H9 (cell line): ENCODE measurements around the gene SLC49A4. TPM values are rescaled to one million over a fixed set of nuclear protein-coding genes. Genes with fewer than 3 reads are reported as not detected.

Experiments
- DNase-seq: peaks from one replicate; pipeline ENCODE4 v3.0.0-alpha.2; 2017
- H2AFZ ChIP-seq: one replicate; pipeline ENCODE4 v1.6.1; 2013; ENCODE audit warnings: mild to moderate bottlenecking, low read length, control low read depth, moderate library complexity
- H2AK5ac ChIP-seq: 2 replicates; pipeline ENCODE4 v1.6.1; 2013; ENCODE audit warnings: low read length, control low read depth, mixed read lengths; ENCODE audit not compliant: insufficient read length
- H2BK120ac ChIP-seq: one replicate; pipeline ENCODE4 v1.6.1; 2013; ENCODE audit warnings: low read depth, mild to moderate bottlenecking, low read length, control low read depth, inconsistent platforms; ENCODE audit not compliant: poor library complexity, severe bottlenecking
- H2BK12ac ChIP-seq: 2 replicates; pipeline ENCODE4 v1.6.1; 2013; ENCODE audit warnings: low read length, control low read depth, mixed read lengths, low read depth; ENCODE audit not compliant: insufficient read length
- H2BK15ac ChIP-seq: 2 replicates; pipeline ENCODE4 v1.6.1; 2013; ENCODE audit warnings: low read depth, low read length, control low read depth
- H2BK20ac ChIP-seq: one replicate; pipeline ENCODE4 v1.6.1; 2013; ENCODE audit warnings: low read depth, mild to moderate bottlenecking, low read length, control low read depth, inconsistent platforms; ENCODE audit not compliant: poor library complexity, severe bottlenecking
- H2BK5ac ChIP-seq: 2 replicates; pipeline ENCODE4 v1.6.1; 2013; ENCODE audit warnings: low read length, control low read depth, mixed read lengths; ENCODE audit not compliant: insufficient read length
- H3K14ac ChIP-seq: 2 replicates; pipeline ENCODE4 v1.6.1; 2013; ENCODE audit warnings: low read length, control low read depth; ENCODE audit not compliant: insufficient read depth
- H3K18ac ChIP-seq: 2 replicates; pipeline ENCODE4 v1.6.1; 2013; ENCODE audit warnings: low read depth, mild to moderate bottlenecking, mixed read lengths, low read length, control low read depth; ENCODE audit not compliant: insufficient read length
- H3K23ac ChIP-seq: 2 replicates; pipeline ENCODE4 v1.6.1; 2013; ENCODE audit warnings: low read length, control low read depth, mixed read lengths, low read depth; ENCODE audit not compliant: insufficient read length
- H3K23me2 ChIP-seq: 2 replicates; pipeline ENCODE4 v1.6.1; 2013; ENCODE audit warnings: low read depth, mild to moderate bottlenecking, mixed read lengths, low read length, control low read depth; ENCODE audit not compliant: insufficient read length, poor library complexity, severe bottlenecking
- H3K27ac ChIP-seq: 2 replicates; pipeline ENCODE4 v1.5.1; 2013; ENCODE audit warnings: low read length, control low read depth, mixed read lengths, low read depth; ENCODE audit not compliant: insufficient read length
- H3K27me3 ChIP-seq: 2 replicates; pipeline ENCODE4 v1.6.1; 2013; ENCODE audit warnings: low read length, control low read depth, inconsistent platforms; ENCODE audit not compliant: insufficient read depth
- H3K4ac ChIP-seq: 2 replicates; pipeline ENCODE4 v1.6.1; 2013; ENCODE audit warnings: low read depth, mild to moderate bottlenecking, control low read depth, inconsistent platforms, low read length, moderate library complexity
- H3K4me1 ChIP-seq: 2 replicates; pipeline ENCODE4 v1.6.1; 2013; ENCODE audit warnings: low read length, control low read depth, inconsistent platforms; ENCODE audit not compliant: insufficient read depth
- H3K4me2 ChIP-seq: 2 replicates; pipeline ENCODE4 v1.6.1; 2013; ENCODE audit warnings: low read length, control low read depth, mixed read lengths; ENCODE audit not compliant: insufficient read length, insufficient read depth
- H3K56ac ChIP-seq: 2 replicates; pipeline ENCODE4 v1.6.1; 2013; ENCODE audit warnings: low read depth, mild to moderate bottlenecking, mixed read lengths, low read length, control low read depth; ENCODE audit not compliant: insufficient read length
- H3K79me1 ChIP-seq: 2 replicates; pipeline ENCODE4 v1.6.1; 2013; ENCODE audit warnings: low read depth, mild to moderate bottlenecking, moderate library complexity, low read length, control low read depth, inconsistent platforms; ENCODE audit not compliant: insufficient read depth, poor library complexity, severe bottlenecking
- H3K79me2 ChIP-seq: 2 replicates; pipeline ENCODE4 v1.6.1; 2013; ENCODE audit warnings: low read length, control low read depth, inconsistent platforms; ENCODE audit not compliant: insufficient read depth
- H3K9ac ChIP-seq: 2 replicates; pipeline ENCODE4 v1.6.1; 2013; ENCODE audit warnings: low read length, control low read depth, mixed read lengths; ENCODE audit not compliant: insufficient read length; ENCODE audit errors: extremely low read depth
- H3K9me3 ChIP-seq: one replicate; pipeline ENCODE4 v1.6.1; 2013; ENCODE audit warnings: low read depth, low read length, inconsistent platforms; ENCODE audit not compliant: control insufficient read depth
- H3T11ph ChIP-seq: one replicate; pipeline ENCODE4 v1.6.1; 2013; ENCODE audit warnings: mild to moderate bottlenecking, low read length, control low read depth, inconsistent platforms
- H4K20me1 ChIP-seq: one replicate; pipeline ENCODE4 v1.6.1; 2013; ENCODE audit not compliant: control insufficient read depth, insufficient read length, insufficient read depth
- H4K5ac ChIP-seq: 2 replicates; pipeline ENCODE4 v1.6.1; 2013; ENCODE audit warnings: low read depth, mild to moderate bottlenecking, mixed read lengths, low read length, control low read depth; ENCODE audit not compliant: insufficient read length
- H4K8ac ChIP-seq: replicated peaks from 2 replicates; pipeline ENCODE4 v1.6.1; 2013; ENCODE audit warnings: low read length, control low read depth, mixed read lengths, low read depth; ENCODE audit not compliant: insufficient read length
- H4K91ac ChIP-seq: 2 replicates; pipeline ENCODE4 v1.6.1; 2013; ENCODE audit warnings: low read depth, mild to moderate bottlenecking, moderate library complexity, mixed read lengths, low read length, control low read depth; ENCODE audit not compliant: insufficient read length
- H3K27ac Mint-ChIP-seq, 3 experiments: 2 replicates in 2 of 3; 3 replicates in 1 of 3; pipeline ENCODE4 v1.8.0; 2020 to 2021; ENCODE audit warnings: mixed read lengths in 3 of 3, mild to moderate bottlenecking in 1 of 3, moderate library complexity in 1 of 3
- H3K27me3 Mint-ChIP-seq: 2 replicates; pipeline ENCODE4 v1.8.0; 2021; ENCODE audit warnings: low read depth, mild to moderate bottlenecking, moderate library complexity, mixed read lengths
- H3K36me3 Mint-ChIP-seq, 3 experiments: 2 replicates in 2 of 3; 3 replicates in 1 of 3; pipeline ENCODE4 v1.8.0; 2020 to 2021; ENCODE audit warnings: low read depth in 3 of 3, mixed read lengths in 3 of 3; ENCODE audit not compliant: insufficient read depth in 1 of 3
- H3K4me1 Mint-ChIP-seq, 2 experiments: 2 replicates each; pipeline ENCODE4 v1.8.0; 2020; ENCODE audit warnings: mixed read lengths in 2 of 2
- H3K4me3 Mint-ChIP-seq, 2 experiments: 2 replicates in 1 of 2; 3 replicates in 1 of 2; pipeline ENCODE4 v1.8.0; 2020 to 2021; ENCODE audit warnings: mild to moderate bottlenecking in 2 of 2, mixed read lengths in 2 of 2, moderate library complexity in 1 of 2
- H3K9me3 Mint-ChIP-seq, 2 experiments: 2 replicates in 1 of 2; 3 replicates in 1 of 2; pipeline ENCODE4 v1.8.0; 2020; ENCODE audit warnings: mild to moderate bottlenecking in 2 of 2, mixed read lengths in 2 of 2, moderate library complexity in 1 of 2
- WGBS: extraction: QIAGEN DNeasy Blood & Tissue Kit; methylation state at CpG from one replicate; pipeline ENCODE4 v1.1.7; 2013; ENCODE audit warnings: missing lambda C conversion rate, low lambda C conversion rate, mixed read lengths; ENCODE audit not compliant: insufficient read length; ENCODE audit errors: extremely low coverage; 5-methylcytosine and 5-hydroxymethylcytosine counted together
- total RNA-seq: library from RNA; stranded (reverse); gene quantifications from 2 replicates; pipeline ENCODE4 v1.2.1, GENCODE V29; 2021
- TF ChIP-seq, protein P1 (sequence below): fragments of 200-600 bp; sonication (generic); conservative IDR thresholded peaks from 3 replicates; pipeline ENCODE4 v1.8.0; 2021; ENCODE audit warnings: antibody characterized with exemption, mild to moderate bottlenecking

SLC49A4 gene
- total RNA-seq, 1 experiment from 2014 or later, result 10.7 TPM

DNA sequence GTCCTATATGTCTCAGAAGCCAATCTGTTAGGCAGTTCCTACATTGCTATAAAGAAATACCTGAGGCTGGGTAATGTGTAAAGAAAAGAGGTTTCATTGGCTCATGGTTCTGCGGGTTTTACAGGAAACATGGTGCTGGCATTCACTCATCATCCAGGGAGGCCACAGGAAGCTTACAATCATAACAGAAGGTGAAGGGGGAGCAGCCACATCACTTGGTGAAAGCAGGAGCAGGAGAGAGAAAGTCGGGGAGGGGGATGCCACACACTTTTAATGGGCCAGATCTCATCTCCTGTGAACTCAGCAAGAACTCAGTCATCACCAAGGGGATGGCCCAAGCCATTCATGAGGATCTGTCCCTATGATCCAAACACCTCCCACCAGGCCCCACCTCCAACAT, 9.1 kb downstream of the SLC49A4 start:
- Histone ChIP-seq H3K4me2 (no peak overlapping the region), H3K27me3 (no peaks in the 10 kb centered on the region), H3K4me1 (no peaks in the 10 kb centered on the region), H4K8ac (no peak overlapping the region), H2BK120ac (no peak overlapping the region), H2BK12ac (no peak overlapping the region), H2AFZ (no peak overlapping the region), H3K14ac (no peak overlapping the region), H3K56ac (no peak overlapping the region), H3K79me1 (no peaks in the 10 kb centered on the region), H3K23me2 (no peaks in the 10 kb centered on the region), H4K91ac (no peak overlapping the region), H3K27ac (no peak overlapping the region), H3T11ph (no peak overlapping the region), H3K18ac (no peak overlapping the region), H3K79me2 (no peaks in the 10 kb centered on the region; the same call in 1 of the 2 replicates), H2BK5ac (no peak overlapping the region), H2BK20ac (no peak overlapping the region), H3K9ac (no peak overlapping the region), H2BK15ac (no peak overlapping the region), H4K20me1 (no peaks in the 10 kb centered on the region), H3K23ac (no peak overlapping the region), H3K4ac (no peak overlapping the region), H2AK5ac (no peak overlapping the region), H4K5ac (no peak overlapping the region), H3K9me3 (no peaks in the 10 kb centered on the region)
- Mint-ChIP-seq H3K27me3 (no peaks in the 10 kb centered on the region), H3K36me3 (peaks cover 0 to 2% (median 0%) of the 10 kb centered on the region in 3 experiments; a peak in 1 of 7 replicates), H3K27ac (no peak overlapping the region), H3K4me3 (no peak overlapping the region), H3K9me3 (no peaks in the 10 kb centered on the region), H3K4me1 (no peaks in the 10 kb centered on the region)
- DNase-seq, result no peak
- WGBS, result no CpG with 5 or more reads among the region's 2 CpGs
- TF ChIP-seq, protein P1, sequence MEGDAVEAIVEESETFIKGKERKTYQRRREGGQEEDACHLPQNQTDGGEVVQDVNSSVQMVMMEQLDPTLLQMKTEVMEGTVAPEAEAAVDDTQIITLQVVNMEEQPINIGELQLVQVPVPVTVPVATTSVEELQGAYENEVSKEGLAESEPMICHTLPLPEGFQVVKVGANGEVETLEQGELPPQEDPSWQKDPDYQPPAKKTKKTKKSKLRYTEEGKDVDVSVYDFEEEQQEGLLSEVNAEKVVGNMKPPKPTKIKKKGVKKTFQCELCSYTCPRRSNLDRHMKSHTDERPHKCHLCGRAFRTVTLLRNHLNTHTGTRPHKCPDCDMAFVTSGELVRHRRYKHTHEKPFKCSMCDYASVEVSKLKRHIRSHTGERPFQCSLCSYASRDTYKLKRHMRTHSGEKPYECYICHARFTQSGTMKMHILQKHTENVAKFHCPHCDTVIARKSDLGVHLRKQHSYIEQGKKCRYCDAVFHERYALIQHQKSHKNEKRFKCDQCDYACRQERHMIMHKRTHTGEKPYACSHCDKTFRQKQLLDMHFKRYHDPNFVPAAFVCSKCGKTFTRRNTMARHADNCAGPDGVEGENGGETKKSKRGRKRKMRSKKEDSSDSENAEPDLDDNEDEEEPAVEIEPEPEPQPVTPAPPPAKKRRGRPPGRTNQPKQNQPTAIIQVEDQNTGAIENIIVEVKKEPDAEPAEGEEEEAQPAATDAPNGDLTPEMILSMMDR, result no peak
